GM18867 (cell line): ENCODE results near the gene NPIPB9.

Source experiments
- ATAC-seq: cut with Tn5 transposase; IDR thresholded peaks from one replicate; pipeline ENCODE4 v1.9.1; 2021; ENCODE audit warnings: mild to moderate bottlenecking, moderate library complexity; ENCODE audit not compliant: unreplicated experiment

The NPIPB9 gene

GRCh38 chr16:28821874-28822519 lies 70.4 kb downstream of the NPIPB9 start:
- no peak for ATAC-seq
